Measurements from ENCODE around the gene THBD.

Gene THBD

DNA sequence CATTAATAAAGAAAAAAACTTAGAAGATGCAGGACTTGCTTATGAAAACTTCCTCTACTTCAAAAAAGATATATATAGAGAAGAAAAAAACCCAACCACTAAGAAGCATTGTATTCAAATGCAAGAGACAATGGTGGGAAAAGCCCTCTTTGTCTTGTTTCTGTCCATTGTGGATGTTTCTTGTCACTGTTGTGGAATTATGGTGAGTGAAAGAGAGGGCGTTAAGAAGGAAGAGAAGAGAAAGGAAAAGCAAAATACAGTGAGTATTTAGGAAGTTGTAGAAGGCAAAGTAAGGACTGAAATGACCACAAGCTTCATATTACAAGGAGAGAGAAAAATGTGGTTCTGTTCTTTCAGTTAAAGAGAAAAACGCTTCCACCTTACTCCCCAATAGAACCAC lies 14.1 kb upstream of the THBD start:
- in situ Hi-C loops (cut with HindIII; ENCODE audit: low sequenced_read_pairs), result no loop called here
- DNase-seq (ENCODE audit: low read depth, low spot score), result no peak
- H3K4me3 ChIP-seq (ENCODE audit: low read depth, low read length), result no peak overlapping the region
- TF ChIP-seq, protein P1, sequence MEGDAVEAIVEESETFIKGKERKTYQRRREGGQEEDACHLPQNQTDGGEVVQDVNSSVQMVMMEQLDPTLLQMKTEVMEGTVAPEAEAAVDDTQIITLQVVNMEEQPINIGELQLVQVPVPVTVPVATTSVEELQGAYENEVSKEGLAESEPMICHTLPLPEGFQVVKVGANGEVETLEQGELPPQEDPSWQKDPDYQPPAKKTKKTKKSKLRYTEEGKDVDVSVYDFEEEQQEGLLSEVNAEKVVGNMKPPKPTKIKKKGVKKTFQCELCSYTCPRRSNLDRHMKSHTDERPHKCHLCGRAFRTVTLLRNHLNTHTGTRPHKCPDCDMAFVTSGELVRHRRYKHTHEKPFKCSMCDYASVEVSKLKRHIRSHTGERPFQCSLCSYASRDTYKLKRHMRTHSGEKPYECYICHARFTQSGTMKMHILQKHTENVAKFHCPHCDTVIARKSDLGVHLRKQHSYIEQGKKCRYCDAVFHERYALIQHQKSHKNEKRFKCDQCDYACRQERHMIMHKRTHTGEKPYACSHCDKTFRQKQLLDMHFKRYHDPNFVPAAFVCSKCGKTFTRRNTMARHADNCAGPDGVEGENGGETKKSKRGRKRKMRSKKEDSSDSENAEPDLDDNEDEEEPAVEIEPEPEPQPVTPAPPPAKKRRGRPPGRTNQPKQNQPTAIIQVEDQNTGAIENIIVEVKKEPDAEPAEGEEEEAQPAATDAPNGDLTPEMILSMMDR (IDR thresholded peaks at IDR 0.05; ENCODE audit: low read depth, low read length), result no peak

DNA sequence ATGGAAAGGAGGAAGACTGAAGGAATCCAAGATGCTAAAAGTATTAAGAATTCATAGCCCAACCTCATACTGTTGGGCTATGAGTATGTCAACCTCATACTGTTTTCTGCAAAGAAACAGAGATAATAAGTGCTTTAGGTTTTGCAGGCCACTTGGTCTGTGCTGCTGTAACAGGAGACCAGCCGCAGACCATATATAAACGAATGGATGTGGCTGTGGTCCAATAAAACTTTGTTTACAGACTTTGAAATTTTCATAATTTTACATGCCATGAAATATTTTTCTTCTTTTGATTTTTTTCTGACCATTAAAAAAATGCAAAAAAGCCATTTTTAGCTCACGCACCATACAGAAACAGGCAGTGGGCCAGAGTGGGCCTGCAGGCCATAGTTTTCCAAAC lies 13.7 kb upstream of the THBD start:
- no peak overlapping the region for H3K4me3 ChIP-seq (ENCODE audit: low read depth, low read length)
- DNase-seq (ENCODE audit: low read depth, low spot score), result no peak
- in situ Hi-C loops (cut with HindIII; ENCODE audit: low sequenced_read_pairs), result no loop called here
- TF ChIP-seq, protein P1 (IDR thresholded peaks at IDR 0.05; ENCODE audit: low read depth, low read length), result no peak

- no peak for DNase-seq (ENCODE audit: low read depth, low spot score)
- in situ Hi-C loops (cut with HindIII; ENCODE audit: low sequenced_read_pairs), result no loop called here
- H3K4me3 ChIP-seq (ENCODE audit: low read depth, low read length), result no peak overlapping the region
- TF ChIP-seq, protein P1 (IDR thresholded peaks at IDR 0.05; ENCODE audit: low read depth, low read length), result no peak
Observed at GRCh38 chr20:23062632-23063031, 13.2 kb upstream of the THBD start.

DNA sequence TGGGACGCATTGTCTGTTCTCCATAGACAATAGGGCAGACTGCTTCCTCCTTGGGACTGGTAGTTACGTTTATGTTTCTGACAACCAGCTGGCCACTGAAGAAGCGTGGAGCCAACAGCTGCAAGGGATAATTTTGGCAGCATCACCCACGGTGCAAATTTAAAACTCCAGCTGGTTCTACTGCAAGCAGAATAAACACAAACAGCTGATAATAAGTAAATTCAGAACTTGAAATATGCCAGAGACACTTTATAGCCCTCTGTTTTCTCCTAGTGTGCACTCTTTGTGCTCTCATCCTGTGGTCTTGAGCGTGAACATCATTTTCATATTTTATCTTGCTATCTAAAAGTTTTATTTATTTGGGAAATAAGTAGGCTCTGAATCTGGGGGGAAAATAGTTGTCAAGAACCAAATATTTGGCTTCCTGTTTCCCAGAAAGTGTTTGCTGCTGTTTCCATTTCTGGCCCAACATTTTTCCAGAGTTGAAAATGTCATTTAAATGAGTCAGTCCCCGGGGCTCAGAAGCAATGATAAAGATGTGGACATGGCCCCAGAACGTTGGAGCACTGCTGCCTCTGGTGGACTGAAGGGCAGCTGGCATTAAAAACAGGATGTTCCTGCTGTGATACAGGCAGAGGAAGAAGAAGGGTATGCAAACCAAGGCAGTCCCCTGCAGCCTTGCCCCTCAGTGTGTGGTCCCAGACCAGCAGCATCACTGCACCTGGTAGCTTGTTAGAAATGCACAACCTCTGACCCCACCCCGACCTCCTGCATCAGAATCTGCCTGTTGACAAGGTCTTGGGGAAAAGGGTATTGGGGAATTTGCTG lies 12.5 kb upstream of the THBD start:
- in situ Hi-C loops (cut with HindIII; ENCODE audit: low sequenced_read_pairs), result no loop called here
- DNase-seq (ENCODE audit: low read depth, low spot score), result peak; percentile 63
- no peak overlapping the region for H3K4me3 ChIP-seq (ENCODE audit: low read depth, low read length)
- TF ChIP-seq, protein P1 (IDR thresholded peaks at IDR 0.05; ENCODE audit: low read depth, low read length), result peak; percentile 54

DNA sequence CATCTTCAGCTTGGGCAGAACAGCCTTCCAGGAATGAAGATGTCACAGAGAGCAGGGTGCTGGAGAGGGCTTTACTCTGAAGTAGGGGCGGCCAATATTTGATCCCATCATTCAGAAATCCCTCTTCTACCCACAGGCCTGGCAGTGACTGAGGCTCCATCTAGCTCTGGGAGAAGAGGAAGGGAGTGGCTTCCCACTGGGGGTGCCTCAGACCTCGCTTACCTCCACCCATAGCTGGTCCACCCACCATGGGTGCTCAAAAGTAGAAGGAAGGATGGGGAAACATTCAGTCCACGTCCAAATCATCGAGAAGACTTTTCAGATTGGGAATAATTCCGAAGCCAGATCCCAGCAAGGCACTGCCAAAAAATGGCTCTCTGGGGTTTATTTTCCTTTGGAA lies 11.8 kb upstream of the THBD start:
- in situ Hi-C loops (cut with HindIII; ENCODE audit: low sequenced_read_pairs), result no loop called here
- no peak overlapping the region for H3K4me3 ChIP-seq (ENCODE audit: low read depth, low read length)
- TF ChIP-seq, protein P1 (IDR thresholded peaks at IDR 0.05; ENCODE audit: low read depth, low read length), result no peak
- no peak for DNase-seq (ENCODE audit: low read depth, low spot score)

- no peak for DNase-seq (ENCODE audit: low read depth, low spot score)
- TF ChIP-seq, protein P1 (IDR thresholded peaks at IDR 0.05; ENCODE audit: low read depth, low read length), result no peak
- in situ Hi-C loops (cut with HindIII; ENCODE audit: low sequenced_read_pairs), result no loop called here
- no peak overlapping the region for H3K4me3 ChIP-seq (ENCODE audit: low read depth, low read length)
Observed at GRCh38 chr20:23060629-23061028, 11.2 kb upstream of the THBD start.

Measured in astrocyte of the spinal cord (primary cell).